T-helper 9 cell (primary cell): ENCODE results near the gene RPS18.
"Not testable (repeated sequence)": the region's sequence is repeated elsewhere in the genome, so short reads cannot be mapped to it uniquely, and the experiment has no call there.

Source experiments
- DNase-seq: peaks from one replicate; pipeline ENCODE4 v3.0.0-alpha.2; 2020

Gene RPS18

GRCh38 chr6:33272275-33273128 is 627 bp downstream of the RPS18 start:
- no peak for DNase-seq

- no peak for DNase-seq
Measured at GRCh38 chr6:33273129-33273923, 1.5 kb downstream of the RPS18 start.

- no peak for DNase-seq
Measured at GRCh38 chr6:33273924-33274902, 2.3 kb downstream of the RPS18 start.

- not testable (repeated sequence) for DNase-seq
Measured at GRCh38 chr6:33275795-33276580, 4.1 kb downstream of the RPS18 start.

- DNase-seq = no peak
Measured at GRCh38 chr6:33276581-33276863, 4.6 kb downstream of the RPS18 start.

GRCh38 chr6:33276864-33277662 is 5.2 kb downstream of the RPS18 start, which contains the start of gene B3GALT4:
TSS of gene B3GALT4 (plus strand) at chr6:33277123. CDS start at chr6:33277420, 297 bp downstream.
- DNase-seq = peak; percentile 59

- no peak for DNase-seq
Measured at GRCh38 chr6:33277663-33278391, 6.0 kb downstream of the RPS18 start.

GRCh38 chr6:33278392-33278741 is 6.5 kb downstream of the RPS18 start:
- DNase-seq = no peak

- no peak for DNase-seq
Measured at GRCh38 chr6:33278810-33279209, 6.9 kb downstream of the RPS18 start.

GRCh38 chr6:33279257-33279695 is 7.4 kb downstream of the RPS18 start:
- no peak for DNase-seq

- no peak for DNase-seq
Measured at GRCh38 chr6:33279971-33280511, 8.2 kb downstream of the RPS18 start.

- DNase-seq = no peak
Measured at GRCh38 chr6:33280539-33280938, 8.7 kb downstream of the RPS18 start.

- not testable (repeated sequence) for DNase-seq
Measured at GRCh38 chr6:33285214-33285613, 13.3 kb downstream of the RPS18 start.

- DNase-seq = no peak
Measured at GRCh38 chr6:33286946-33287914, 15.4 kb downstream of the RPS18 start.

GRCh38 chr6:33288141-33288920 is 16.5 kb downstream of the RPS18 start:
- no peak for DNase-seq

GRCh38 chr6:33288921-33289783 is 17.3 kb downstream of the RPS18 start, which contains the start of the genes PFDN6 and WDR46:
TSS of gene PFDN6 (plus strand) at chr6:33289601. CDS start at chr6:33289857, 256 bp downstream.
TSS of gene WDR46 (minus strand) at chr6:33289239. CDS start at chr6:33289170, 69 bp downstream.
- peak; percentile 65 for DNase-seq
